Cardiac muscle cell (in vitro differentiated cells and primary cell): ENCODE data around the gene NCOR2. TPM values are rescaled to one million over a fixed set of nuclear protein-coding genes. Genes with fewer than 3 reads are reported as not detected.

ENCODE experiments used
- DNase-seq, 2 donors: peaks; one replicate each; pipeline versions ENCODE4 v3.0.0 to v3.0.0-alpha.2; 2010 to 2017; ENCODE audit warnings: low read depth in 1 of 2, low spot score in 1 of 2
- H3K27ac ChIP-seq: fragments of 200-600 bp; sonication (generic); 2 replicates; pipeline ENCODE4 v1.5.1; 2016
- H3K27me3 ChIP-seq: fragments of 200-600 bp; sonication (generic); 2 replicates; pipeline ENCODE4 v1.6.0; 2016; ENCODE audit warnings: control low read depth
- H3K36me3 ChIP-seq: fragments of 200-600 bp; sonication (generic); 2 replicates; pipeline ENCODE4 v1.5.1; 2016; ENCODE audit warnings: control low read depth
- H3K4me1 ChIP-seq: fragments of 200-600 bp; sonication (generic); 2 replicates; pipeline ENCODE4 v1.8.1; 2017; ENCODE audit warnings: low read depth, mild to moderate bottlenecking, mixed run types
- H3K4me3 ChIP-seq: fragments of 200-600 bp; sonication (generic); 2 replicates; pipeline ENCODE4 v1.5.1; 2016; ENCODE audit warnings: mild to moderate bottlenecking
- H3K9me3 ChIP-seq: fragments of 200-600 bp; sonication (generic); 2 replicates; pipeline ENCODE4 v1.5.1; 2017; ENCODE audit warnings: low read depth, mild to moderate bottlenecking, control low read depth
- CTCF ChIP-seq: IDR thresholded peaks from 2 replicates; pipeline ENCODE4 v1.5.1; 2012; ENCODE audit warnings: low read depth, mild to moderate bottlenecking, low read length
- polyA plus RNA-seq: library from polyadenylated mRNA; unstranded; fragments of >200 nt; fragmentation: Nextera tagmentation; extraction: Ambion mirVana; gene quantifications from 2 replicates; pipeline ENCODE4 v1.2.1, GENCODE V29; 2016
- total RNA-seq: library from RNA; depleted of rRNA; stranded (reverse); fragments of >200 nt; gene quantifications from 2 replicates; pipeline ENCODE4 v1.2.3, GENCODE V29; 2016

The NCOR2 gene
- total and polyA plus RNA-seq, 2 experiments from 2014 or later: 98.5 to 113 TPM

- Histone ChIP-seq H3K36me3 (peaks cover 3% of the 10 kb centered on the region), H3K9me3 (no peaks in the 10 kb centered on the region), H3K4me1 (peaks cover 46% of the 10 kb centered on the region), H3K27ac (peak overlapping the region; percentile 88), H3K4me3 (no peak overlapping the region), H3K27me3 (no peaks in the 10 kb centered on the region)
- DNase-seq: no peak
- no peak for TF ChIP-seq CTCF
Observed at GRCh38 chr12:124537525-124538193, 29.8 kb downstream of the NCOR2 start.

GRCh38 chr12:124536641-124537040 lies 30.8 kb downstream of the NCOR2 start:
- Histone ChIP-seq H3K27me3 (no peaks in the 10 kb centered on the region), H3K4me1 (peaks cover 51% of the 10 kb centered on the region), H3K4me3 (no peak overlapping the region), H3K36me3 (peaks cover 3% of the 10 kb centered on the region), H3K9me3 (no peaks in the 10 kb centered on the region), H3K27ac (peak overlapping the region; percentile 88)
- DNase-seq: no peak
- TF ChIP-seq CTCF: no peak

- Histone ChIP-seq H3K36me3 (peaks cover 3% of the 10 kb centered on the region), H3K27me3 (no peaks in the 10 kb centered on the region), H3K27ac (no peak overlapping the region), H3K4me3 (no peak overlapping the region), H3K4me1 (peaks cover 60% of the 10 kb centered on the region), H3K9me3 (no peaks in the 10 kb centered on the region)
- DNase-seq: no peak
- TF ChIP-seq CTCF: no peak
Observed at GRCh38 chr12:124534776-124535740, 32.4 kb downstream of the NCOR2 start.

- Histone ChIP-seq H3K27me3 (no peaks in the 10 kb centered on the region), H3K27ac (peak overlapping the region; percentile 84), H3K36me3 (peaks cover 3% of the 10 kb centered on the region), H3K4me3 (no peak overlapping the region), H3K9me3 (no peaks in the 10 kb centered on the region), H3K4me1 (peaks cover 46% of the 10 kb centered on the region)
- no peak for DNase-seq
- no peak for TF ChIP-seq CTCF
Observed at GRCh38 chr12:124533456-124533855, 34.0 kb downstream of the NCOR2 start.

- no peak for TF ChIP-seq CTCF
- H3K36me3 ChIP-seq: peaks cover 3% of the 10 kb centered on the region
- peak in 1 of 2 donors; percentile 32 for DNase-seq
- H3K27me3 ChIP-seq: no peaks in the 10 kb centered on the region
- H3K9me3 ChIP-seq: no peaks in the 10 kb centered on the region
- H3K4me3 ChIP-seq: no peak overlapping the region
- H3K4me1 ChIP-seq: peaks cover 41% of the 10 kb centered on the region
- peak overlapping the region; percentile 84 for H3K27ac ChIP-seq
Observed at GRCh38 chr12:124532967-124533366, 34.4 kb downstream of the NCOR2 start.
